Testis (tissue), 2 donors: ENCODE results near the gene PPP1R9A.

Experiments used
- POLR2A ChIP-seq: fragments of 450-650 bp; IDR thresholded peaks from one replicate; pipeline ENCODE4 v1.6.1; 2017; ENCODE audit warnings: antibody characterized with exemption, mild to moderate bottlenecking, moderate library complexity
- TF ChIP-seq, protein P1 (sequence below), 3 experiments: fragments of 450-650 bp in 2 of 3; fragments of 200-600 bp in 1 of 3; sonication (generic) in 1 of 3; IDR thresholded peaks; one replicate each; pipeline ENCODE4 v1.5.1; 2016 to 2019; ENCODE audit warnings: antibody characterized with exemption in 3 of 3, mild to moderate bottlenecking in 2 of 3, moderate library complexity in 1 of 3

DNA sequence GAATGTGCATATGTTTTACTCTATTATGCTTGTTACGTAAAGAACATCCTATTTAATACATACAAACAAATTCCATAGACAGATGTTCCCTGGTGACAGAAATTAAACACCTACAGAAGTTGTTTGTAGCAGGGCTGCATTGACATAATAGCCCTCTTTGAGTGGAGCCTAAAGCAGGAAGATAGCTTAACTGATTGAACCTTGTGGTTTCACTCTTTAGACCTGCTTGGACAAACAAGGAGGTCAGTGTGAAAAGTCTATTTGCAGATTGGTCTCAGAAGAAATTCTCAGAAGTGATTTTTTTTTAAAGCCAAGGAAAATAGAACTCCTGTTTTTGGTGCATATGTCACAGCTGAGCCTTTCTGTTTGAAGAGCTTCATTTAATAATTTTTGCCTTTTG, 121.3 kb downstream of the PPP1R9A start:
- TF ChIP-seq, protein P1, sequence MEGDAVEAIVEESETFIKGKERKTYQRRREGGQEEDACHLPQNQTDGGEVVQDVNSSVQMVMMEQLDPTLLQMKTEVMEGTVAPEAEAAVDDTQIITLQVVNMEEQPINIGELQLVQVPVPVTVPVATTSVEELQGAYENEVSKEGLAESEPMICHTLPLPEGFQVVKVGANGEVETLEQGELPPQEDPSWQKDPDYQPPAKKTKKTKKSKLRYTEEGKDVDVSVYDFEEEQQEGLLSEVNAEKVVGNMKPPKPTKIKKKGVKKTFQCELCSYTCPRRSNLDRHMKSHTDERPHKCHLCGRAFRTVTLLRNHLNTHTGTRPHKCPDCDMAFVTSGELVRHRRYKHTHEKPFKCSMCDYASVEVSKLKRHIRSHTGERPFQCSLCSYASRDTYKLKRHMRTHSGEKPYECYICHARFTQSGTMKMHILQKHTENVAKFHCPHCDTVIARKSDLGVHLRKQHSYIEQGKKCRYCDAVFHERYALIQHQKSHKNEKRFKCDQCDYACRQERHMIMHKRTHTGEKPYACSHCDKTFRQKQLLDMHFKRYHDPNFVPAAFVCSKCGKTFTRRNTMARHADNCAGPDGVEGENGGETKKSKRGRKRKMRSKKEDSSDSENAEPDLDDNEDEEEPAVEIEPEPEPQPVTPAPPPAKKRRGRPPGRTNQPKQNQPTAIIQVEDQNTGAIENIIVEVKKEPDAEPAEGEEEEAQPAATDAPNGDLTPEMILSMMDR (IDR thresholded peaks at IDR 0.05) = no peak
- TF ChIP-seq POLR2A = no peak
